Measurements from ENCODE around the gene PDE9A.
A peak's percentile ranks its signal among the peaks of the same experiment; 100 is the strongest.

Gene PDE9A

DNA sequence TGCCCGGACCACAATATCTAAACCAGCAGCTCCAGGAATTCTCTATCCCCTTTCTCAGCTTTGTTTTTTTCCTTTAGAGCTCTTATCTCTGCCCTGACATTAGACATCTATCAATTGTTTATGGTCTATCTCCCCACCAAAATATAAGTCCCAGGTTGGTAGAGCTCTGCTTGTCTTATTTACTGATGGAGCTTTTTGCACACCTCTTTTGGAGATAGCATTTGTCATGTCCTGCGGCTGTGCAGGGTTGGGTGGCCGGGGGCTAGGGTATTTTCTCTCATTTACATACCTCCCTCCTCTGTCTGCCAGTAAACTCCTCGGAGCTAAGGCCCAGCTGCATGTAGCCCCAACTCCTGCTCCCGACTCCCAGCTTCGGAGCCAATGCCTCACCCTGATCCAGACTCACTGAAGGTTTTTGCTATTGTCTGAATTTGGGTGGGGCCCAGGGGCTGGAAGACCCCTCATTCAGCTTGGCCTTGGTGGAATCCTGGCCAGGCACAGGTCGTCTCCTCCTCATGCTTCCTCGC lies 11.1 kb upstream of the PDE9A start:
- no peaks in the 10 kb centered on the region for H3K36me3 Mint-ChIP-seq
- H3K27me3 Mint-ChIP-seq: peaks cover 15 to 27% of the 10 kb centered on the region in 2 donors
- no peaks in the 10 kb centered on the region for H3K9me3 Mint-ChIP-seq
- DNase-seq (no peak), ATAC-seq (replicated peaks) (no peak)
- no peaks in the 10 kb centered on the region for H3K4me1 Mint-ChIP-seq
- H3K27ac Mint-ChIP-seq: no peak overlapping the region
- H3K4me3 Mint-ChIP-seq: no peak overlapping the region

GRCh38 chr21:42644223-42645208 lies 8.9 kb upstream of the PDE9A start:
- DNase-seq (no peak), ATAC-seq (replicated peaks) (no peak)
- no peaks in the 10 kb centered on the region for H3K36me3 Mint-ChIP-seq
- no peaks in the 10 kb centered on the region for H3K4me1 Mint-ChIP-seq
- peak overlapping the region; percentile 32 for H3K27ac Mint-ChIP-seq
- peaks cover 15 to 24% of the 10 kb centered on the region in 2 donors for H3K27me3 Mint-ChIP-seq
- no peak overlapping the region for H3K4me3 Mint-ChIP-seq
- peaks cover 0 to 1% of the 10 kb centered on the region in 2 donors for H3K9me3 Mint-ChIP-seq

GRCh38 chr21:42645211-42646075 lies 8.0 kb upstream of the PDE9A start:
- H3K27ac Mint-ChIP-seq: no peak overlapping the region
- peaks cover 11 to 18% of the 10 kb centered on the region in 2 donors for H3K27me3 Mint-ChIP-seq
- ATAC-seq (replicated peaks) (no peak), DNase-seq (no peak)
- no peak overlapping the region for H3K4me3 Mint-ChIP-seq
- H3K4me1 Mint-ChIP-seq: no peaks in the 10 kb centered on the region
- peaks cover 0 to 1% of the 10 kb centered on the region in 2 donors for H3K9me3 Mint-ChIP-seq
- no peaks in the 10 kb centered on the region for H3K36me3 Mint-ChIP-seq

DNA sequence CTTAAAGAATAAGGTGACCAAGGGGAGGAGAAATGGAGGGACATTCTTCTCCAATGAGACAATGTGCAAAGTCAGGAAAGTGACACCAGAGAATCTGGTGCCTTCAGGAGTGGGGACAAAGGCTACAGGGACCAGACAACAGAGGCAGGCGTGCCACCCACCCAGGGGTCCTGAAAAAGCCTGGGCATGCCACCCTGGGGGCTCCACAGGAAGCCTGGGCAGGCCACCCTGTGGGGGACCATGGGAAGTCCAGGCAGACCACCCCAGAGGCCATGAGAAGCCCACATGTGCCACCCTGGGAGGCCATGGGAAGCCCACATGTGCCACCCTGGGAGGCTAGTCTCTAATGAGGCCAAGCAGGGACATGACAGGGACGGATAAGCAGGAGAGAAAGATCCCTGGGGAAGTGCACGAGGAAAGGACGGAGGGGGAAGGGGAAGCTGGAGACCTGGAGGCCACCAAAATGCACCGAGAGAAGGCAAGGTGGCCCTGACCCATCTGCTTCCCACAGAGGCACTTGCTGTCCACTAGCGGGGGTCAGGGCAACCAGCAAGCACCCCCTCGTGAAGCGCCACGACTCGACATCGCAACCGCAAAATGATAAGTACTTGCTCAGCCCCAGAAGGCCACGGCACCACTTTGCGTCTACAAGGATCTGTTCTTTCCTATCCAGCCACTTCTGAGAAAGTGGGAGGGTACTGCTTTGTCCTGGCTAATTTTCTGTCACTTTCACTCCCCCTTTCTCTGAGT lies 7.2 kb upstream of the PDE9A start:
- Mint-ChIP-seq H3K4me3 (no peak overlapping the region), H3K27ac (no peak overlapping the region), H3K36me3 (no peaks in the 10 kb centered on the region), H3K4me1 (no peaks in the 10 kb centered on the region), H3K27me3 (peaks cover 14 to 20% of the 10 kb centered on the region in 2 donors), H3K9me3 (peaks cover 0 to 1% of the 10 kb centered on the region in 2 donors)
- no peak for ATAC-seq (replicated peaks)
- DNase-seq: no peak

DNA sequence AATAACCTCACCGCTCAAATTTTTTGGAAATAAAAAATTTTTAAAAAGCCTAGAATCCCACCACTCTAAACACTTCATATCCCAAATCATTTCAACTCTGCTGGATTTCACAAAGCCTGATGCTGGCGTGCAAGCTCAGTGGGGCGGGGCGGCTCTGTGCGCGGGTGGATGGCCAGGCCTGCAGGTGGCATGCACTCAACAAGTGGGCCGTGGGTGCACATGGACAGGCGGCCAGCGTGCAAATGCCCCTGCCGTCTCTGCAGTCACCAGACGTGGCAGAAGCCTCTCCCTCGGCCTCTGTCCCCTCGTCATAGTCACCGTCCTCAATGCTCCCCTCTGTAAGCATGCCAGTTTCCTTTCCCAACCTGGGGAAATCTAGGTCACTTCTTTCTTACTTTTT lies 6.6 kb upstream of the PDE9A start:
- no peaks in the 10 kb centered on the region for H3K36me3 Mint-ChIP-seq
- no peak for ATAC-seq (replicated peaks)
- H3K4me1 Mint-ChIP-seq: peaks cover 0 to under 1% of the 10 kb centered on the region in 2 donors
- H3K4me3 Mint-ChIP-seq: no peak overlapping the region
- H3K27ac Mint-ChIP-seq: no peak overlapping the region
- no peak for DNase-seq
- peaks cover 17 to 19% of the 10 kb centered on the region in 2 donors for H3K27me3 Mint-ChIP-seq
- H3K9me3 Mint-ChIP-seq: peaks cover 0 to 1% of the 10 kb centered on the region in 2 donors

GRCh38 chr21:42648606-42649005 lies 4.8 kb upstream of the PDE9A start:
- Mint-ChIP-seq H3K36me3 (no peaks in the 10 kb centered on the region), H3K27ac (no peak overlapping the region), H3K4me3 (no peak overlapping the region), H3K27me3 (peaks cover 20 to 22% of the 10 kb centered on the region in 2 donors), H3K4me1 (peaks cover 8 to 10% of the 10 kb centered on the region in 2 donors), H3K9me3 (peaks cover 0 to 1% of the 10 kb centered on the region in 2 donors)
- ATAC-seq (replicated peaks): no peak
- no peak for DNase-seq

GRCh38 chr21:42649122-42650032 lies 4.0 kb upstream of the PDE9A start:
- DNase-seq (no peak), ATAC-seq (replicated peaks) (no peak)
- peaks cover 20 to 22% of the 10 kb centered on the region in 2 donors for H3K27me3 Mint-ChIP-seq
- H3K4me1 Mint-ChIP-seq: peaks cover 8 to 12% of the 10 kb centered on the region in 2 donors
- H3K27ac Mint-ChIP-seq: no peak overlapping the region
- no peak overlapping the region for H3K4me3 Mint-ChIP-seq
- H3K36me3 Mint-ChIP-seq: no peaks in the 10 kb centered on the region
- peaks cover 0 to 1% of the 10 kb centered on the region in 2 donors for H3K9me3 Mint-ChIP-seq

GRCh38 chr21:42650033-42650370 lies 3.4 kb upstream of the PDE9A start:
- H3K36me3 Mint-ChIP-seq: no peaks in the 10 kb centered on the region
- H3K4me1 Mint-ChIP-seq: peaks cover 14 to 18% of the 10 kb centered on the region in 2 donors
- H3K4me3 Mint-ChIP-seq: no peak overlapping the region
- no peak for ATAC-seq (replicated peaks)
- peaks cover 25 to 28% of the 10 kb centered on the region in 2 donors for H3K27me3 Mint-ChIP-seq
- no peak overlapping the region for H3K27ac Mint-ChIP-seq
- no peak for DNase-seq
- peaks cover 0 to 1% of the 10 kb centered on the region in 2 donors for H3K9me3 Mint-ChIP-seq

GRCh38 chr21:42650441-42651421 lies 2.7 kb upstream of the PDE9A start:
- no peak for ATAC-seq (replicated peaks)
- Mint-ChIP-seq H3K4me1 (peaks cover 16 to 25% of the 10 kb centered on the region in 2 donors), H3K27me3 (peaks cover 30 to 35% of the 10 kb centered on the region in 2 donors), H3K36me3 (no peaks in the 10 kb centered on the region), H3K9me3 (peaks cover 0 to 1% of the 10 kb centered on the region in 2 donors), H3K4me3 (no peak overlapping the region), H3K27ac (no peak overlapping the region)
- no peak for DNase-seq

GRCh38 chr21:42651515-42652401 lies 1.7 kb upstream of the PDE9A start:
- Mint-ChIP-seq H3K4me3 (peak overlapping the region in 1 of 2 donors; percentile 22), H3K9me3 (peaks cover 0 to 1% of the 10 kb centered on the region in 2 donors), H3K27me3 (peaks cover 40 to 45% of the 10 kb centered on the region in 2 donors), H3K4me1 (peaks cover 19 to 30% of the 10 kb centered on the region in 2 donors), H3K27ac (no peak overlapping the region), H3K36me3 (no peaks in the 10 kb centered on the region)
- ATAC-seq (replicated peaks) (no peak), DNase-seq (no peak)

DNA sequence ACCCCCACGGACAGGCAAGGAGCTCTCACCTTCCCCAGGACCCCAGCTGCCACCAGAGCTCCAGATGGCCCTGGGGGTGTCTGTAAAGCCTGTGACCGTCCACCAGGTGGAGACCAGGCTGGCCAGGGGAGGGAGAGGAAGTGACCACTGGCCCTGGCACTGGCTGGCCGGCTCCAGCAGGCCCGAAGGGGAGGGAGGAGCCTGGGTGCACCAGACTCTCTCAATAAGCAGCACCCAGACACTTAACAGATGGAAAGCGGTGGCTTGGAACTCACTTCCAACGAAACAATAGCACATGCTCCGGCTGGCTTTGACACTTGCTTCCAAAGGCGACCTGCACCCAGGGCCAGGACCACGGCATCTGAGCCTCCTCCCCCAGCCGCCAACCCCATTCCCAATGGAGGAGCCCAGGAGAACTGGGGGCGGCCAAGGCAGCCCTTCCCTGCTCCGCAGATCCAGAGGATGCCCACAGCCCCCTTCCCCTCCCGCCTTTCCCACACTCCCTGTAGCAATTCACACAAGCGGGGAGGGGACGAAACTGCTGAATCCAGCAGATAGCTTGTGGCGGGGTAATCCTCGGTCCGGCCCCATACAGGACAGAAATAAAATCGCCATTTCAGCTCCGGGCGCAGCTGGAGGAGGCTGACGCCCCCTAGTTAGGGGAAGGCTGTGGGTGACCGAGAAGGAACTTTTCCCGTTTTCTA lies 742 bp upstream of the PDE9A start:
- peaks cover 0 to 1% of the 10 kb centered on the region in 2 donors for H3K9me3 Mint-ChIP-seq
- peak overlapping the region; percentile 85 to 87 for H3K4me3 Mint-ChIP-seq
- H3K36me3 Mint-ChIP-seq: no peaks in the 10 kb centered on the region
- ATAC-seq (replicated peaks): no peak
- H3K4me1 Mint-ChIP-seq: peaks cover 19 to 39% of the 10 kb centered on the region in 2 donors
- H3K27me3 Mint-ChIP-seq: peaks cover 45 to 52% of the 10 kb centered on the region in 2 donors
- no peak overlapping the region for H3K27ac Mint-ChIP-seq
- no peak for DNase-seq

Measured in stimulated activated naive B cell treated with anti-CD40 and anti-IgM and Interleukin-4, amounts not matched to agents 10 μg/mL and 1 μg/mL and 100 μg/mL, for 72 hours (primary cell).